VCaP (cell line): ENCODE data around the gene ZNF219.
A peak's percentile ranks its signal among the peaks of the same experiment; 100 is the strongest.

Experiments used
- H3K27ac ChIP-seq: fragments of 450-650 bp; 2 replicates; pipeline ENCODE4 v1.5.1; 2017
- TF ChIP-seq, protein P1 (sequence below): fragments of 450-650 bp; conservative IDR thresholded peaks from 2 replicates; pipeline ENCODE4 v1.5.1; 2017; ENCODE audit warnings: mild to moderate bottlenecking, moderate library complexity

Gene ZNF219

DNA sequence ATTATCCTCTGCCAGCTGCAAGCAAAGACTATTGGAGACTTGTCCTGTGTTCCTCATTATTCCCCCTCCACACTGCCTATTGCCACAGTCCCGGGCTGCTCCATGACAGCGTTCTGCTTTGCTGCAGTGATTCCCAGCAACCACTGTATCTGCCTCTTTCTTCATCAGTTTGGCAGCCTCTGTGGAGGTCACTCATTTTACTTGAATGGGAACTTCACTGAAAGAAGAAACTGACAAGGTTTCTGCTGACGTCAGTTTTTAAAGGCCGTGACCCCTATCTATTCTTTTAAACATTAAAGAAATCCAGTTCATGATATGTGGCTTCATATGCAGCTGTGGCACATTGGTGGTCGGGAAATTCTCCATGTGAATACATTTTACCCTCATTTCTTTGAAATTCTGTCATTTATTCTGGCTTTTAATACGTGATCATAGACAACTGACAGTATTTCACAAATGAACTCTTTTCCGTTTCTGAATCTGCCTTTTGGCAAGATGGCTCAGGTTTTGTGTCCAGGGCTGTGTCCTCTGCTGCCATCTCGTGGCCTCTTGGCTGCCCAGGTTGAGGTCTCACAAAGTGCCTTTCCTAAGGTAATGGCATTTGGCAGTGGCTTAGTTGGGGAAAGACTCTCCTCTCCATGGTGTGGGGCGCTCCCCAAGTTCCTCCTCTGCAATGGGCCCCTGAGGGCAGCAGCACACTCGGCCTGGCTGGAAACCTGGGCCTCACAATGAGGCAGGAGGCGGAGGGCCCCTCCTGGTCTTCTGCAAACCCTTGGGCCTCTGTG lies 8.2 kb upstream of the ZNF219 start:
- peak overlapping the region; percentile 97; the same call in 1 of the 2 replicates for H3K27ac ChIP-seq
- TF ChIP-seq, protein P1, sequence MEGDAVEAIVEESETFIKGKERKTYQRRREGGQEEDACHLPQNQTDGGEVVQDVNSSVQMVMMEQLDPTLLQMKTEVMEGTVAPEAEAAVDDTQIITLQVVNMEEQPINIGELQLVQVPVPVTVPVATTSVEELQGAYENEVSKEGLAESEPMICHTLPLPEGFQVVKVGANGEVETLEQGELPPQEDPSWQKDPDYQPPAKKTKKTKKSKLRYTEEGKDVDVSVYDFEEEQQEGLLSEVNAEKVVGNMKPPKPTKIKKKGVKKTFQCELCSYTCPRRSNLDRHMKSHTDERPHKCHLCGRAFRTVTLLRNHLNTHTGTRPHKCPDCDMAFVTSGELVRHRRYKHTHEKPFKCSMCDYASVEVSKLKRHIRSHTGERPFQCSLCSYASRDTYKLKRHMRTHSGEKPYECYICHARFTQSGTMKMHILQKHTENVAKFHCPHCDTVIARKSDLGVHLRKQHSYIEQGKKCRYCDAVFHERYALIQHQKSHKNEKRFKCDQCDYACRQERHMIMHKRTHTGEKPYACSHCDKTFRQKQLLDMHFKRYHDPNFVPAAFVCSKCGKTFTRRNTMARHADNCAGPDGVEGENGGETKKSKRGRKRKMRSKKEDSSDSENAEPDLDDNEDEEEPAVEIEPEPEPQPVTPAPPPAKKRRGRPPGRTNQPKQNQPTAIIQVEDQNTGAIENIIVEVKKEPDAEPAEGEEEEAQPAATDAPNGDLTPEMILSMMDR = peak; percentile 96

DNA sequence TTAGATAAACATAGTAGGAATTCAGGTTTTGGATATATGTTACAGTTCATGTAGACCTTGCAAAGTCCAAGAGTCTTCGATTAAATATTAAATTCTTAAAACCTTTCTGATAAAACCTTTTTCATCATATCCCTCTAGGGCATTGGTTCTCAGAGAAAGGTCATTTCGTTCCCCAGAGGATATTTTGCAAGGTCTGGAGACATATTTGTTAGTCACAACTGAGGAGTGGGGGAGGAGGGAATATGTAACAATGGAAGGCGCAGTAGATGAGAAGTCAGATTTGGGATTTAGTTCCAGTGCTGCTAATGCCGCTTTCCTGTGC lies 7.7 kb upstream of the ZNF219 start:
- H3K27ac ChIP-seq = peak overlapping the region; percentile 97; the same call in 1 of the 2 replicates
- TF ChIP-seq, protein P1 = no peak

DNA sequence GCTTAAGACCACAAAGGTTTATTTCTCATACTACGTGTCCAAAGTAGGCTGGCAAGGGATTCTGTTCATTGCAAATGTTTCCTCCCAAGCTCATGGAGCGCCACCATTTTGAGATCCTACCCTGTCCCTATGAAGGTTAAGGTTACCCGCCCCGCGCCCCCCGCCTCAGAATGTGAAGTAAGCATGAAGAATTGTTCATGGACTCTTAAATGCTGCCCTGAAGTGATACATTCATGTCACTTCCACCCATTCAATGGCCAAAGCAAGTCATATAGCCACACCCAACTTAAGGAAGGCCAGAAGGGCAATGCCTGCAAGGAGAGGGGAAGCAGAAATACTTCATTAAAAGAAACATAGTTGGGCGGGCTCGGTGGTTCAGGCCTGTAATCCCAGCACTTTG lies 6.6 kb upstream of the ZNF219 start:
- TF ChIP-seq, protein P1 = no peak
- peak overlapping the region; percentile 97 for H3K27ac ChIP-seq

DNA sequence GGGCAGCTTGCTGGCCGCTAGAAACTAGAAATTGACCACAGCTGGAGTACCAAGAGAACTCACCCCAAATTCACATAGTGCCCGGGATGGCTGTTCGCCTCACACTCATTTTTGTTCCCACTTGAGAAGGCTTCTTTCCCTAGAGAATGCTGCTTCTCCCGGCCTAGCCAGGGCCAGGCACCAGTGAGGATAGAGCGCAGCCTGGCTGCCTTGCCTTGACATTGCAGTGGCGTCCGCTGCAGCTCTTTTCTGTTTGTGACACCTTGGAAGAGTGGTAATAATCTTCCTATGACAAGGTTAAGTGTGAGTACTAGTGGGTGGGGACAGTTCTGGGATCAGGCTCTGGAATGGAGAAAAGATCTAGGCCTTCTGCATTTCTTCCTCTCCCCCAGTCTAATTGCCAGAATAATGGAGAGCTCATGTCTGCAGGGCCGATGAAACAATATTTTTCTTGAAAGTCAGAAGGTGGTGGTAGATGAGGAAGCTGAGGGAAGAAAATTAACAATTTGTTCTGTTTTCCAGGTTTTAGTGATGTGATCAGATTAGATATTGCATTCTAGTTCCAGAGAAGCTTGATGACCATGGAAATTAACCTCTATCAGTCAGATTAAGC lies 6.1 kb upstream of the ZNF219 start:
- TF ChIP-seq, protein P1 = peak; percentile 92
- H3K27ac ChIP-seq = peak overlapping the region; percentile 97

DNA sequence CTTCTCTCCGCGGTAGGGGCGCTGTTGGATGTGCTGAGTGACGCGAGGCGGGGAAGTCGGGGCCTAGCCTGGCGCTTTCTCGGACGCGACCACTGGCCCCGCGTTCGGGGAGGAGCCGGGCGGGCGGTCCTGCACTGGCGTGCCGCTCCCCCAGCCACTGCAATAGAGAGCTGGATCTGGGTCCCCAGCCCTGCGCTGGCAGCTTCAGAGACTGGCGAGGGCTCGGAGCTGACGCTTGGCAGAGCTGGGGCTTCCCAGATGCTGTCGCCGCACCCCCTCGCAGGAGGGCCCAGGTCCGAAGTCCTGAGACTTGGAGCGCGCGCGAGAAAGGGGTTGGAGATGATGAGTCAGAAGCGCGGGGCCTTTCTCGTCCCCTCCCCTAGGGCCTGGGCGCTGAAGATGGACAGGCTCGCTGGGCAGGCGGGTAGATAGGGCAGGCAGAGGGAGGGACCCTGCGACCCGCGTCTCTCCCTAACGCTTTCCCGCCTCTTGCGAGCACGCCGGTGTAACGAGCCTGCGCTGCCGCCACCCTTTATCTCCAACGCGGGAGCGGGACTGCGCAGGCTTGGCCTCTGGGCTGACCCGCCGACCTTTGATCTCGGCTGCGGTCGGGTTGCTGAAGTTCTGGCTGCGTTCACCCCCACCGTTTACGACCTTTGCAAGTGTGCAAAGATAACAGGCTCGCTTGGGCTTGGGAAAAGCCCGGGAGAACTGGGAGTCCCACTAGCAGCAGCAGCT lies 5.4 kb upstream of the ZNF219 start:
- TF ChIP-seq, protein P1 = peak; percentile 82; the same call in 1 of the 2 replicates

DNA sequence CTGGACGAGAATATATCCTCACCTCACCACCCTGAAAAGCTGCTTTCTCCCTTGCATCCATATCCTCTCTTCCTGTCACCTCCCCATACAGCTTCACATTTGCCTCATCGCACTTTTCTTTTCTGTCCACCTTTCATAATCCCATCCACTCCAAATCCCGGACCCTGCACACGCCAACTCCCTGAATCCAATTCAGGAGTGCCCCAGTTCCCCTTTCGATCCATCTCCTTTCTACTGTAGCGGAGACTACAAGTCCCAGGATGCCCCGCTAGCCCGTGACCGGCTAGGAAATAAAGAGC lies 4.9 kb upstream of the ZNF219 start:
- TF ChIP-seq, protein P1 = no peak; the same call in 1 of the 2 replicates
- H3K27ac ChIP-seq = peak overlapping the region; percentile 97

More for the DNA sequence above, 5.4 kb upstream of the ZNF219 start:
- H3K27ac ChIP-seq = peak overlapping the region; percentile 97
